Nephron progenitor cell (in vitro differentiated cells): Measurements from ENCODE around the gene CAMK1D.

Source experiments
- DNase-seq: peaks from one replicate; pipeline ENCODE4 v3.0.0; 2021
- H3K27ac Mint-ChIP-seq: 2 replicates; pipeline ENCODE4 v1.8.0; 2021; ENCODE audit warnings: mild to moderate bottlenecking, moderate library complexity, mixed read lengths
- H3K27me3 Mint-ChIP-seq: 2 replicates; pipeline ENCODE4 v1.8.0; 2021; ENCODE audit warnings: mild to moderate bottlenecking, low read depth, mixed read lengths; ENCODE audit not compliant: poor library complexity
- H3K36me3 Mint-ChIP-seq: 2 replicates; pipeline ENCODE4 v1.8.0; 2021; ENCODE audit warnings: low read depth, mixed read lengths
- H3K4me1 Mint-ChIP-seq: 2 replicates; pipeline ENCODE4 v1.8.0; 2021; ENCODE audit warnings: mixed read lengths
- H3K4me3 Mint-ChIP-seq: 2 replicates; pipeline ENCODE4 v1.8.0; 2021; ENCODE audit warnings: mild to moderate bottlenecking, moderate library complexity, mixed read lengths
- H3K9me3 Mint-ChIP-seq: 2 replicates; pipeline ENCODE4 v1.8.0; 2021; ENCODE audit warnings: mild to moderate bottlenecking, moderate library complexity, mixed read lengths
- TF ChIP-seq, protein P1 (sequence below): fragments of 200-600 bp; sonication (generic); IDR thresholded peaks from 2 replicates; pipeline ENCODE4 v1.5.0; 2021; ENCODE audit warnings: antibody characterized with exemption

The CAMK1D gene

DNA sequence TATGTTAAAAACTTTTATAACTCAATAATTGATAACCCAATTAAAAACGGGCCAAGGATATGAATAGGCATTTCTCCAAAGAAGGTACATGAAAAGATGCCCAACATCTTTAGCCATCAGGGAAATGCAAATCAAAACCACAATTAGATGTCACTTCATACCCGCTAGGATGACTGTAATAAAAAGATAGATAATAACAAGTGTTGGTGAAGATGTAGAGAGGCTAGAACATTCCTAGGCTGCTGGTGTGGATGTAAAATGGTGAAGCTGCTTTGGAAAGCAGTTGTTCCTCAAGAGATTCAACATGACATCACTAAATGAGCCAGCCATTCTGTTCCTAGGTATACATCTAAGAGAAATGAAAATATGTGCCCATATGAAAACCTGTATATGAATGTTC lies 35.6 kb downstream of the CAMK1D start:
- TF ChIP-seq, protein P1, sequence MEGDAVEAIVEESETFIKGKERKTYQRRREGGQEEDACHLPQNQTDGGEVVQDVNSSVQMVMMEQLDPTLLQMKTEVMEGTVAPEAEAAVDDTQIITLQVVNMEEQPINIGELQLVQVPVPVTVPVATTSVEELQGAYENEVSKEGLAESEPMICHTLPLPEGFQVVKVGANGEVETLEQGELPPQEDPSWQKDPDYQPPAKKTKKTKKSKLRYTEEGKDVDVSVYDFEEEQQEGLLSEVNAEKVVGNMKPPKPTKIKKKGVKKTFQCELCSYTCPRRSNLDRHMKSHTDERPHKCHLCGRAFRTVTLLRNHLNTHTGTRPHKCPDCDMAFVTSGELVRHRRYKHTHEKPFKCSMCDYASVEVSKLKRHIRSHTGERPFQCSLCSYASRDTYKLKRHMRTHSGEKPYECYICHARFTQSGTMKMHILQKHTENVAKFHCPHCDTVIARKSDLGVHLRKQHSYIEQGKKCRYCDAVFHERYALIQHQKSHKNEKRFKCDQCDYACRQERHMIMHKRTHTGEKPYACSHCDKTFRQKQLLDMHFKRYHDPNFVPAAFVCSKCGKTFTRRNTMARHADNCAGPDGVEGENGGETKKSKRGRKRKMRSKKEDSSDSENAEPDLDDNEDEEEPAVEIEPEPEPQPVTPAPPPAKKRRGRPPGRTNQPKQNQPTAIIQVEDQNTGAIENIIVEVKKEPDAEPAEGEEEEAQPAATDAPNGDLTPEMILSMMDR = no peak
- Mint-ChIP-seq H3K4me3 (no peak overlapping the region), H3K27me3 (peaks cover 36% of the 10 kb centered on the region), H3K36me3 (no peaks in the 10 kb centered on the region), H3K27ac (no peak overlapping the region), H3K4me1 (peaks cover 17% of the 10 kb centered on the region), H3K9me3 (peaks cover 13% of the 10 kb centered on the region)
- no peak for DNase-seq

DNA sequence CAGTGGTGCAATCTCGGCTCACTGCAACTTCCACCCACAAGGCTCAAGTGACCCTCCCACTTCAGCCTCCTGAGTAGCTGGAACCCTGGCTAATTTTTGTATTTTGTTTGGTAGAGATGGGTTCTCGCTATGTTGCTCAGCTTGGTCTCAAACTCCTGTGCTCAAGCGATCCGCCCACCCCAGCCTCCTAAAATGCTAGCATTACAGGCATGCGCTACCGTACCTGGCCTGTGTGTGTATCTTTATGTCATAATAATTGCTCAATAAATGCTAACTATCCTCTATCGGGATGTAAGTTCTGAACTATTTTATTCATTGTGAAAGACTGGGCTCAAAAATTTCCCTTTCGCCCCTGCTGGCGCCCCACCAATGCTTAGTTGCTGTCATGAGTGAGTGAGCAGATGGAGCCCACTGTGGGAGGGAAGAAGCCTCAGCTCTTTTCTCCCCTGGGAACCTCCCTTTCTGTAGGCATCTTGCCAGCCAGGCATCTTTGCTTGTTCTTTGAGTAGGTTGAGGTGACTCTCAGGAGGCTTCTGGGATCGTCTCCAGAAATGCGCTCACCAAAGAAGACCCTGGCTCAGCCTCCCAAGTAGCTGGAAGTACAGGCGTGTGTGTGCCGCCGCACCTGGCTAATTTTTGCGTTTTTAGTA lies 38.3 kb downstream of the CAMK1D start:
- H3K36me3 Mint-ChIP-seq = no peaks in the 10 kb centered on the region
- DNase-seq = no peak
- no peak overlapping the region for H3K27ac Mint-ChIP-seq
- H3K4me3 Mint-ChIP-seq = no peak overlapping the region
- peaks cover 17% of the 10 kb centered on the region for H3K4me1 Mint-ChIP-seq
- H3K27me3 Mint-ChIP-seq = peaks cover 28% of the 10 kb centered on the region
- H3K9me3 Mint-ChIP-seq = peaks cover 13% of the 10 kb centered on the region
- TF ChIP-seq, protein P1 = no peak

DNA sequence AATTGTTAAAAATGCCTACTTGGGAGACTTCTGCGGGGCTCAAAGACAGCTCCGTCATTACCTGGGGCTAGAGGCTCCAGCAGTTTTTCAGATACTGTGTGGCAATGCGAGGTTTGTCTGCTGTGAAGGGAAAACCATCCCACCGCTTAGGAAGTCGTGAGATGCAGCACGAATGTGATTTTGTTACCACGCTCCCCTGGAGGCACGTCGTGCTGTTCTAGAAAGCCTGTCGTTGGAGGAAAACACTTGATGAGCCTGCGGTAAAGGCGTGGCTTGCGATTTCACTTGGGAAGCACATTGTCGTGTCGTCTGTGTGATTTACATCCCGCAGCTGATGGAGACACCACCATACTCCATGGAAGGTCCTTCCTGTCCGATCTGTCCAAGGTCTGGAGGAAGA lies 39.3 kb downstream of the CAMK1D start:
- Mint-ChIP-seq H3K9me3 (peaks cover 13% of the 10 kb centered on the region), H3K27ac (peak overlapping the region; percentile 24), H3K27me3 (peaks cover 25% of the 10 kb centered on the region), H3K36me3 (no peaks in the 10 kb centered on the region), H3K4me3 (no peak overlapping the region), H3K4me1 (peaks cover 17% of the 10 kb centered on the region)
- TF ChIP-seq, protein P1 = no peak
- no peak for DNase-seq

DNA sequence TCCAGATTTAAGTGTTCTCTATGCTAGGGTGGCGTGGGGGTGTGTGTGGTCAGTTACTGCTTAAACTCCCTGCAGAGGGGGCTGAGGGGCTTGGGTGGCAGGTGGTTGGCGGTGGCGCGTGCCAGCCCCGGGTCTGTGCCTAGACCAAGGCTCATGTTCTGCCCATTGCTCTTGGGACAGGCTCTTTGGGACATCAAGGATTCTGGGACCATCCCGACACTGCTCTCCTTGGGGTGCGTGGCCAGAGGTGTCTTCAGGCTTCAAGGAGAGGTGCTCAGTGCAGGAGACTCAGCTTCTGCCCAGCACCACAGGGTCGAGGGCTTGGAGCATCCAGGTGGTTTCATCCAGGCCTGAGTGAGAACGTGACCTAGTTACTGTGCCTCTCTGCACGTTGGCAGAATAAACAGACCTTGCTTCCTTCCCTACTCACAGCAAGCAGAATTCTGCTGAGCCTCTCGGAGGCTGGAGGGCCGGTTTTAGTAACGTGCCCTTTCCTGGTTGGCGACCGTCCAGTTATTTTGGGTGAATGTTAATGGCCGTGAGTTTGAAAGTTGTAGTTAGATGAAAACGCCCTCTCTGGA lies 39.9 kb downstream of the CAMK1D start:
- no peak for DNase-seq
- H3K27ac Mint-ChIP-seq = peak overlapping the region; percentile 24
- H3K36me3 Mint-ChIP-seq = no peaks in the 10 kb centered on the region
- peaks cover 12% of the 10 kb centered on the region for H3K9me3 Mint-ChIP-seq
- H3K27me3 Mint-ChIP-seq = peaks cover 21% of the 10 kb centered on the region
- TF ChIP-seq, protein P1 = no peak
- peaks cover 17% of the 10 kb centered on the region for H3K4me1 Mint-ChIP-seq
- H3K4me3 Mint-ChIP-seq = no peak overlapping the region

DNA sequence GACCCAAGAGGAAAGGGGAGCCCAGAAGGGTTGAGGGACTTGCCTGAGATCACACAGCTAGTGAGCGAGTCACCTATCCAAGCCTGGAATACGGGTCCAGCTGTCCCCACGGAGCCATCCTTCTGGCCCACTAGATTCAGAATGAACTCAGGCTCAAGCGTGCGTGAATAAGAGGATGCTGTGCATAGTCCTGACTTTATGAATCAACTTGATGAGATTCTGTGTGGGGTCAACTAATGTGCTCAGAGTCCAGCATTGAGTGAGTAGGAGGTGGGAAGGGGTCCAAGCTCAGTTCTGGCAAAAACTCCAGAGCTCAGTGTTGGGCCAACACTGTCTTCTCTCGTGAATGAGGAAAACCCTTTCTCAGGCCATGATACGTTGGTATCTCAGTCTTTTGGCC lies 41.4 kb downstream of the CAMK1D start:
- Mint-ChIP-seq H3K4me1 (peaks cover 17% of the 10 kb centered on the region), H3K9me3 (no peaks in the 10 kb centered on the region), H3K27me3 (peaks cover 18% of the 10 kb centered on the region), H3K4me3 (no peak overlapping the region), H3K36me3 (no peaks in the 10 kb centered on the region), H3K27ac (no peak overlapping the region)
- TF ChIP-seq, protein P1 = no peak
- no peak for DNase-seq

DNA sequence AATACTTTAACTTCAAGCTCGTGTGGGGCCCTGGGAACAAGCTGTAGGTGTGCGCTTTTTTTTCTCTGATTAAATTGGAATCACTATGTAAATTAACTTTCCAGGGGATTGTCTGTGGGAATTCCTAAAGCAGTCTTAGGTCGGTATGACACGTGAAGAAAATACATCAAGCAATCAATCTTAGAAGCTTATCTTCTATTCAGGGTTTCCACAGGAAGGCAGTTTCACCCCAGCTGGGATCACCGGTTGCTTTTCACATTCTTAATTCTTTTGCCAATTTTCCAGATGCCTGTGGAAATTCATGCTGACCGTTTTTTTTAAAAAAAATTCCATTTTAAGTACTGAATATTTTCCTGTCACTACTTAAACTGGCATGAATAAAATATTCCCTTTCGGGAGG lies 41.9 kb downstream of the CAMK1D start:
- H3K4me1 Mint-ChIP-seq = peaks cover 17% of the 10 kb centered on the region

More for the DNA sequence above, 41.9 kb downstream of the CAMK1D start:
- DNase-seq = no peak
- no peak overlapping the region for H3K27ac Mint-ChIP-seq
- peaks cover 18% of the 10 kb centered on the region for H3K27me3 Mint-ChIP-seq
- no peaks in the 10 kb centered on the region for H3K9me3 Mint-ChIP-seq
- no peaks in the 10 kb centered on the region for H3K36me3 Mint-ChIP-seq
- TF ChIP-seq, protein P1 = no peak
- H3K4me3 Mint-ChIP-seq = no peak overlapping the region
